ENCODE results near the gene EXOC6B. TPM values are rescaled to one million over a fixed set of nuclear protein-coding genes. Genes with fewer than 3 reads are reported as not detected.

Gene EXOC6B
- total RNA-seq, 1 donor from 2014 or later = 104 TPM

DNA sequence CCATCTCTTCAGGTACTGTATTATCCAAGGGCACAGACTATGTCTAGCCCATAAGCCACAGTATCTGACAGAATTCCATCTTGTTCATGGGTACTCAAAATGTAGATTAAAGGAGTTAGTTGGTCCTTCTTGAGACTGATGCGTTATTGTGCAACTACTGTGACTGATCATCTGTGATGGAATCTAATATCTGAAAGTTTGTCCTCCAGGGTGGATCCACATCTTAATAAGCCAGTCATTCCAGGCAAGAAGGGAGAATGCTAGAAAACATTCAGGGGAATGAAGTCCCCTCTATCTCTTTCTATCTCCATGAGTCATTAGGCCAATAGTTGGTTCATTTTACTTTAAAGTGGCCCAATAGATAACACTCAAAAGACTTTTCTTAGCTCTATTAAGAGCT lies 252.6 kb downstream of the EXOC6B start:
- Mint-ChIP-seq H3K4me3 (no peak overlapping the region), H3K27ac (peak overlapping the region; percentile 92), H3K4me1 (peaks cover 67% of the 10 kb centered on the region), H3K36me3 (peaks cover 17% of the 10 kb centered on the region), H3K27me3 (ENCODE audit: low read depth) (no peaks in the 10 kb centered on the region), H3K9me3 (no peaks in the 10 kb centered on the region)
- DNase-seq (ENCODE audit: low spot score in 2 of 2, unreplicated experiment in 2 of 2) = no peak
- TF ChIP-seq CTCF (IDR thresholded peaks at IDR 0.05; ENCODE audit: unreplicated experiment) = no peak

GRCh38 chr2:72572501-72572900 lies 253.3 kb downstream of the EXOC6B start:
- Mint-ChIP-seq H3K9me3 (no peaks in the 10 kb centered on the region), H3K27me3 (ENCODE audit: low read depth) (no peaks in the 10 kb centered on the region), H3K4me3 (no peak overlapping the region), H3K27ac (peak overlapping the region; percentile 92), H3K4me1 (peaks cover 70% of the 10 kb centered on the region), H3K36me3 (peaks cover 23% of the 10 kb centered on the region)
- TF ChIP-seq CTCF (IDR thresholded peaks at IDR 0.05; ENCODE audit: unreplicated experiment) = no peak
- no peak for DNase-seq (ENCODE audit: low spot score in 2 of 2, unreplicated experiment in 2 of 2)

DNA sequence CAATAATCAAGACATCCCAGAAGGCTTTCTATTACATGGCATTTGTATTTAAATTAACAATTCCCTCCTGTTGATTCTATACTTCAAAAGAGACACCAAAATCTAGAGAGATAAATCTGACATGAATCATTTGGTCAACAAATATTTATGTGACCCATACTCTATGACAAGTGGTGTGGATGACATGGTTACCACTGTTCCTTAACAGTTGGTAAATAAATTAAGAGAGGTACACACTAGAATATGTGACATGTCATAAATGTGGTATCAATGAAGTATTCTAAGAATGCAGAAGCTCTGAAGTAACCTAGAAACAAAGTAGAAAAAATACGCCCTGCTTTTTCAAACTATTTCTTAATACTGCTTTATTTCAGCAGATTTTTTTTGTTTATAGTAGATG lies 255.4 kb downstream of the EXOC6B start:
- peak overlapping the region; percentile 68 for H3K27ac Mint-ChIP-seq

DNA sequence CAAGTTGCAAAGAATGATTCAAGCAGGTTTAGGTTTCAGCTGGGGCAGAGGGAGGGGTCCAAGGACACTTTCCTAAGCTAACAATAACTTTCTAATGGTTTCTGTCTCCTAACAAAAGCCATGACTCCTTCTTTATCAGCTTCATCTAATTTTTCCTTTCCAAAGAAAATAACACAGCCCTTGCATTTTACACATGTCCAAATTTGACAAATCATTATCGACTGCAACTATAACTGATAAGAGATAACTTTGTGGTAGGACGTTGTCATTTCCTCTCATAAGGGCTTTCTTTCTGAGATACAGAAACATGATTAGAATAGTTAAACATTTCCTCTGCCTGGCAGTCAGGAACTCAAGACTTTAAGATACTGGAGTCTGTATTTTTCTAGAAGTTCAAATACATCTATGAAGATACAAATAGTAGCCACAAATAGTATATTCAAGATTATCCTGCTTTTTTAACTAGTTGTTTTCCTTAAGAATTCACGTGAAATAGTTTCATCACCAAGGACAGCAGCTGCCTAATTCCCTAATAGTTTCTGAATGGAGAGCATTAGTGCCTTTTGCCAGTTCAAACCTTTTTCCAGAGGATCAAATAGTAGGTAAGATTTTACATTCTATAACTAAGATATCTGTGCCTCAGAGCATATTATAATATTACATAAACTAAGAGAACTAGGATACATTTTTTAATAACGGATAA lies 263.2 kb downstream of the EXOC6B start:
- Mint-ChIP-seq H3K27me3 (ENCODE audit: low read depth) (no peaks in the 10 kb centered on the region), H3K9me3 (no peaks in the 10 kb centered on the region), H3K36me3 (peaks cover 7% of the 10 kb centered on the region), H3K4me1 (peaks cover 68% of the 10 kb centered on the region), H3K27ac (peak overlapping the region; percentile 92), H3K4me3 (no peak overlapping the region)
- no peak for DNase-seq (ENCODE audit: low spot score in 2 of 2, unreplicated experiment in 2 of 2)
- TF ChIP-seq CTCF (IDR thresholded peaks at IDR 0.05; ENCODE audit: unreplicated experiment) = no peak

More for the DNA sequence above, 255.4 kb downstream of the EXOC6B start:
- peaks cover 24% of the 10 kb centered on the region for H3K36me3 Mint-ChIP-seq
- H3K4me1 Mint-ChIP-seq = peaks cover 60% of the 10 kb centered on the region
- no peak for TF ChIP-seq CTCF (IDR thresholded peaks at IDR 0.05; ENCODE audit: unreplicated experiment)
- no peak for DNase-seq (ENCODE audit: low spot score in 2 of 2, unreplicated experiment in 2 of 2)
- no peak overlapping the region for H3K4me3 Mint-ChIP-seq
- no peaks in the 10 kb centered on the region for H3K27me3 Mint-ChIP-seq (ENCODE audit: low read depth)
- no peaks in the 10 kb centered on the region for H3K9me3 Mint-ChIP-seq

DNA sequence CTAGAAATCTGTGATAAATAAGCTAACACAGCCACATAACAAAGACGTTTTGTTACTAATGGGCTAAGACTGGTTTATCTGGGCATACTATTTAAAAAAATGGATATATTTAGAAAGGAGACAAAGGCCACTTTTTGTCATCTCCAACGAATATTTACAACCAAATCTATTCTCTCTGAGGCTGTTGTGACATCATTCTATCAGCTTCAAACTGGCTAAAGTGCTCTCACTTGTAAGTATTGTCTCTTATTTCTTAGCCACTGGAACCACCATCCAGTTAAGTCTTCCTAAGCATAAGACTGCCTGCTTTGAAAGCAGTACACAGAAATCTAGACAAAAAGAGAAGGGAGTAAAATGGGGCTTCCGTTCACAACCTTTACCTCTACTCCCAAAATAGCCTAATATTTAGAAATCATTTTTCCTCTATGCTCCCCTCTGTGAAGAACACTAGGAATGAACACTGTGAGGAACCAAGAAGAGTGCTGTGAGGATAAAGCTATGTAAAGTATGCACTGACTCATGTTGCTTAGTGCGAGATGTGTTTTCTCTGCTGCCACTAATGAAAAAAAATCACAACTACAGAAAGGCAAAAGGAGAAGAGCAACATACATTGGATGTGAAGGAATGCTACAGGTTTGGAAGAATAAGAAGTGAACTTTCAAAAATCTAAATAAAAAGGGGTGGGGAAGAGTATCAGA lies 264.1 kb downstream of the EXOC6B start:
- TF ChIP-seq CTCF (IDR thresholded peaks at IDR 0.05; ENCODE audit: unreplicated experiment) = no peak
- Mint-ChIP-seq H3K9me3 (no peaks in the 10 kb centered on the region), H3K27me3 (ENCODE audit: low read depth) (no peaks in the 10 kb centered on the region), H3K36me3 (peaks cover 9% of the 10 kb centered on the region), H3K27ac (peak overlapping the region; percentile 92), H3K4me1 (peaks cover 67% of the 10 kb centered on the region), H3K4me3 (peak overlapping the region; percentile 1)
- DNase-seq (ENCODE audit: low spot score in 2 of 2, unreplicated experiment in 2 of 2) = no peak
